Medulla oblongata (tissue), 1 donor: ENCODE results near the gene ZMAT5.

Experiments used
- DNase-seq: peaks from one replicate; pipeline ENCODE4 v3.0.0-alpha.2; 2015; ENCODE audit errors: extremely low spot score

Gene ZMAT5

DNA sequence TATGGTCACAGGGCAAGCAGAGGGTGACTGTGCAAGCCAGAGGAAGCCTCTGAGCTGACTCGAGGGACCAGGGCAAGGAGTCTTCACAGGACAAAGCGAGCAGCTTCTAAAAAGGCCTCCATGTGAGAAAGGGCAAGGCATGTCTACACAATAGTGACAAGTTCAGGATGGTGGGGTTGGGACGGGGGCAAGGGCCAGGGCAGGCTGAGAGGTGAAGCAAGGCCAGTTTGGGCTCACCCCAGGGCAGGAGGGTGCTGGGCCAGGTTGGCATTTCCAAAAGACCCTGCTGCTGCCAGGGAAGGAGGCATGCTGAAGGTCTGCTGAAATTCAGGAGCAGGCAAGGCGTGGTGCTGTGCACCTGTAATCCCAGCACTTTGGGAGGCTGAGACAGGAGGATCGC lies 59.3 kb downstream of the ZMAT5 start:
- no peak for DNase-seq

DNA sequence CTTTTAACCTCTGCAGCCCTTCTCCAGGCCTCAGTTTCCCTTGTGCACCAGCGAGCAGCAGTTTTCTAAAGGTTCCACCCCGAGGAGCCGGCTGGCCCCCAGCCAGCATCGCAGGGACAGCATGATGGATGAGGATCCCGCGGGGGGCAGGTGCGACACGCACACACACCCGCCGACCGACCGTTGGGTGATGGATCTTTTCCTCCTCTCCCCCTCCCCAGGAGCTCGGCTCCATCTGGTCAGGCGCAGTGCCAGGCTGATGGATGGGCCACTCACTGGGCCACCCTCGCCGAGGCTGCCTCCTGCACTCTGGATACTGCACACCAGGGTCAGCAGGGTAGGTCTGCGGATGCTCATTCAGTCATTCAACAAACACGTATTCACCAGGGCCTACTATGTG lies 59.8 kb downstream of the ZMAT5 start:
- no peak for DNase-seq

DNA sequence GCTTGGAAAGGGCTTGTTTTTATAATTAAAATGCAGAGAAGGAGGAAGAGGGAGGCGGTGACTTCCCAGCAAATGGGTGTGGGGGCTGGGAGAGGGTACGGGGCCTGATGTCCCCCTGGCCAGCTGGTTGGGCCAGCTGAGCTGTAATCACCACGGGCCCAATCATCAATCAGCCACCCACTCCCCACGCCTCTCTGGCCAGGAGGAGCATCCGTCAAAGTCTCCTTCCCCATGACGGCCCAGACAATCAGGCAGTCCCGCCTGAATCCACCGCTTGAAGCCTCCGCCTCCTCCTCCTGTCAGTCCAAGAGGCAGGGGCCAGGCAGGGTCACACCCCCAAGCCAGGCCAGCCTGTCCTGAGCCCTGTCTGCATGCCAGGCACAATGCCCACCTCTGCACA lies 60.3 kb downstream of the ZMAT5 start:
- DNase-seq: no peak

GRCh38 chr22:29705651-29706050 lies 61.2 kb downstream of the ZMAT5 start:
- no peak for DNase-seq

- peak; percentile 91 for DNase-seq
Observed at GRCh38 chr22:29704528-29705285, 62.1 kb downstream of the ZMAT5 start.

DNA sequence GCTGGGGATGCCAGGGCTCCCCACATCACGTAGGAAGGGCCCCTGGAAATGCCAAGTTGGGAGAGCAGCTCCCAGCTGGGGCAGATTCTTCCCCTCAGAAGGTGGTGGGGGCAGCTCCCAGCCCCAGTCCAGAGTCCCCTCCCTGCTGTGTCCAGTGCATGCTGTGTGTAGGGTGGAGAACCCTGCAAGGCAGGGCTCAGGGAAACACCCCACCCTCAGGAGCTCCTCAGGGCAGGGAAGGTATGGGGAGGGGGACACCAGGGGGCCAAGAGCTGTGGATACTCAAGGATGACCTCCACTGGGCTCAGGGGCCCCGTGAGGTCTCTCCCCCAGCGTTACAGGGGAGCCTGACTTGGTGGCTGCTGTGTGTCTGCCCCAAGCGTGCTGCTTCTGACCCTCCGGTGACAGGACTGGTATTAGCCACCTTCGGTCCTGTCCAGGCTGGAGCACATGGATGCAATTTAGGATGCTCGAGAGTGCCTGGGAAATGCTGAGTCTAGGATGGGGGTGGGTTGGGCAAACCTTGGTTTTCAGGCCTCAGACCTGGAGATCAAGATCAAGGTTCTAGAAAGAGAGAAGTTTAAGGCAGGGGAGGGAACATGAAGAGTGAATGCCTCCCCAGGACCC lies 63.1 kb downstream of the ZMAT5 start:
- DNase-seq: no peak

DNA sequence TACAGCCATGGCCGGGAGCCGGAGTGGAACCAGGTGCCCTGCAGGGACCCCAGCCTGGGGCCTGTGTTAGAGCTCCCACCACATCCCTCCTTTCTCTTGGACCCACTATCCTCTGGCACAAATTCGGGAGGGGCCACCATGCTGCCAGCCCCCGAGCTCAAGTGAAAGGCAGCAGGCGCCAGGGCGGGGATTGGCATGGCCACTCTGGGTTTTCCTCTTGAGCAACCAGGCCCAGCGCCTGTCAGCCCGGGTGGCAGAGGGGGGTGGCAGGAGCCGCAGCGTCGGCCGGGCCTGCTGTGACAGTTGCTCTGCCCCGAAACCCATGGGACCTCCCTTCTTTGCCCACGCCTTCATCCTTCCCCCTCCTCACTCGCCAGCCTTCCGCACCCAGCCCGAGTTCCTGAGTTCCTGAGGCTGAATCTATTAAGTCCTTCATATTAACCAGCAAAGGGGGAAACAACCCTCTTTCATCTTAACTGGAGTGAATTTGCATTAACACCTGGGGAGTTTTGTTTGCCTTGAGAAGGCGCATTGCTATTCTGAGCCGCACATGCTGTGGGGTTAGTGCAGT lies 63.8 kb downstream of the ZMAT5 start:
- peak; percentile 77 for DNase-seq

DNA sequence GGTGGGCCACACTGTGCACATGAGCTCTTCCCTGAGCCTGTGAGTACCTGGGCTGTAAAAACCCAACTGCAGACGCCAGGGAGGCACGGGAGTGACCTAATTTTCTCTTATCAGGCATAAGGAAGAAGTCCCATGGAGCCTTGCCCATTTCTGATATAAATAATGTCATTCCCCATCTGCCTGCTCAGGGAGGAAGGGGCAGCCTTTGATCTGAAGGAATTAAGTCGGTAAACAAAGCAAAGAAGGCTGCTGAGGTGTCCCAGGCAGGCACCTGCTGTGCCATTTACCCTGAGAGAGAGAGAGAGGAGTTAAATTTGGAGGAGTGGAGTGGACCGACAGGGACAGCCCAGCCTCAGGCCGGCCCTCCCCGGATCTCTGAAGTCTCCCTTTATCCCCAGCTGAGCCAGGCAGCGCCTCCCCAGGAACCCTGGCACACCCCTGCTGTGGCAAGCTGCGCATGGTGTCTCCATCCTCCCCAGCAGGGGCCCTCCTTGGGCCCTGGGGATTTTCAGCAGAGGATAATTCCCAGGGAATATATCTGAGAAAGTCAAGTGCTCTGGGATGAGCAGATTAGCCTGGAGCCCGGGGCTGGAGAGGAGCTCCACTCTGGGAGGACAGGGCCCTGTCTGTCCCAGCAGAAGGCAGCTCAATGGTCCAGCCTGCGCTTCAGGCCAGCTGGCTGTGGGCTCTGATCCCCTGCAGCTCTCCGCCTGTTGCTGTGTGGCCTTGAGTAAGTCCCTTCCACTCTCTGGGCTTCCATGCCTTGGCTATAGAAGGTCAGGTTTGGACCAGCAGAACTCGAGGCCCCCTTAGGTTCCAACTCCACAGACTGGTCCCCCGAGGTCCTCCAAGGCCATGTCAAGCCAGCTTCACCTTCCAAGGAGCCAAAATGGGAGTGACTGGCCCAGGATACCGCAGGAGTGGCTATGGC lies 64.5 kb downstream of the ZMAT5 start:
- peak; percentile 46 for DNase-seq

- no peak for DNase-seq
Observed at GRCh38 chr22:29701155-29701999, 65.4 kb downstream of the ZMAT5 start.

- no peak for DNase-seq
Observed at GRCh38 chr22:29700900-29701154, 66.0 kb downstream of the ZMAT5 start.

- peak; percentile 39 for DNase-seq
Observed at GRCh38 chr22:29700206-29700899, 66.5 kb downstream of the ZMAT5 start.

- no peak for DNase-seq
Observed at GRCh38 chr22:29697853-29698598, 68.8 kb downstream of the ZMAT5 start.

DNA sequence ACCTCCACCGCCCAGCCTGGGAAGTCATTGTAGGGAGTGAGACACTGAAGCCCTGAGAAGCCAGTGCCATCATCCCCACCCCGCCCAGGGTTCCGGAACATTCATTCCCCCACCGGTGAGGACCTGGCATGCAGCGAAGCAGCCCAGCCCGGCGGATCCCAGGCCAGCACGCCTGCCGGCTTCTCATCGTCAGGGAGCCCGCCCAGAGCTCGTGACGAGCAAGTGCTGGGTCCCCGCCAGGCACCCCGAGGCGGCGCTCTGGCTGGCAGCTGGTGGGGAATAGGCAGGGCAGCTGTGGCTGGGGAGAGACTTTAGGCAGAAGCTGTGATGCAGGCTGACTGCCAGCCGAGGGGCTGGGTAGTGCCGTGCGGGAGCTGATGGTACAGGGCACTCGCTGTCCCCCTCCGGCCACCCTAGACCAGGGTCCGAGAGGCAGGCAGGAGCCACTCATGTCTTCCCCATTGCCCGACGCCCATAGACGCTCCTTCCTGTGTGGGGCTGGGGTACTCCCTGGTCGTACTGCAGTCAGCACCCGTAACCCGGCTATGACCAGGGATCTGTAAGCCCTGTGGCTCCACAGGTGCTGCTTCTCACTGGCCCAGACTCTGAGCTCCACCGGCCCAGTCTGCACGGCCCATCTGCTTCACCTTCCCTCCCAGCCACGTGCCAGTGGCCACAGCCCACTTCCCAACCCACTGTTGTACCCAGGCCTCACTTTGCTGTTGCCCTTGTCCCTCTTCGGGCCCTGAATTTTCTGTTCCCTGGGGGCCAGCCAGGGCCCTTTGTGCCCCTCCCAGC lies 71.5 kb downstream of the ZMAT5 start:
- DNase-seq: peak; percentile 53

DNA sequence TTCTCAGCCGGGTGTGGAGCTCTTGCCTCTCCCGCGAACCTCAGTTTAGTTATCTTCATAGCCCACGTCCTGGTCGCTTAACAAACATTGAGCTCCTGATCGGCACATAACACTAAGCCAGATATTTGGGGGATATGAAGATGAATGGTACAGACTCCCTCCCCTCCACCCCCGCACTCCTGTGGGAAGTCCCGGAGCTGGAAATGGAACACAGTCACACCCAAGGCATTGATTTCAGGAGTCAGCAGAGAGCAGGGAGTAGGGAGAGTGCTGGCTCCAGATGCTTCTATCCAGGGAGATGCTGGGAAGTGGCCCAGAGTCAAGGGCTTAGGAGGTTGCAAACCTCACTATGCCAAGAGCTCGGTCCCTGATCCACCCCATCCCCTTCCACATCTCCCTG lies 73.1 kb downstream of the ZMAT5 start:
- DNase-seq: no peak

GRCh38 chr22:29693161-29693560 lies 73.6 kb downstream of the ZMAT5 start:
- DNase-seq: no peak

- no peak for DNase-seq
Observed at GRCh38 chr22:29692327-29692640, 74.5 kb downstream of the ZMAT5 start.

DNA sequence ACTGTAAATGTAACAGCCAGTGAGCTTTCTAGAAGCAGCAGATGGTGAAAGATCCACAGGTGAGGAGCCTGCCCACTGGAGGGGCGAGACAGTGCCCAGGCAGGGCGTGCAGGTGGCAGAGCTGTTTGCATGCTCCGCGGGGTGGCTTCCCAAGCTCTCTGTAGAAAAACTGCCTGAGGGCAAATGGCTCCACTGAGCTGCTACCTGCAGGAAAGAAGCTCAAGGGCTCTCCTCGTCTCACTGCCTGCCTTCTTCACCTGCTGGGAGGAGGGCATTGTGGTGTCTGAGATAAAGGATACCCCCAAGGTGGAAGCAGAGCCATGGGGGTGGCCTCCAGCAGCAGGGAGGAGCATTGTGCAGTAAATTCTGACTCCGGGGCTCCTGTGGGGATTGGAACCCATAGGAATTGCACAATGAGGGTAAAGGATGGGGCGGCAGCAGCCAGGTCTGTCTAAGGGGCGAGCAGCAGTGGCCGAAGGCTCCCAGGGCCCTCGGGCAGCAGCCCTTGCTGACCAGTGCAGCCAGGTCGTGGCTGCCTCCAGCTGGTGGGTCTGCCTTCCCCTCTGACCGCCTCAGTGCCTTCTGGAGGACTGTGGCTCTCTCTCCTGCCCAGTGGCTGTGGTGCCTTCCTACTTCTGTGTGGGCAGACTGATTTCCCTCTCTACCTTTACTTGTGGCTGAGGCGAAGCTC lies 75.0 kb downstream of the ZMAT5 start:
- no peak for DNase-seq

- DNase-seq: no peak
Observed at GRCh38 chr22:29690476-29690875, 76.3 kb downstream of the ZMAT5 start.

GRCh38 chr22:29689880-29690213 lies 77.0 kb downstream of the ZMAT5 start:
- DNase-seq: peak; percentile 81
